Heart left ventricle (tissue), 13 donors: ENCODE measurements around the gene ERBB2.

ENCODE experiments used
- CTCF ChIP-seq, 12 donors: fragments of 200-600 bp; sonication (generic) in 4 of 12; IDR thresholded peaks; one replicate each; pipeline versions ENCODE4 v1.5.0 to v1.8.0; 2018 to 2022; ENCODE audit warnings: antibody characterized with exemption in 12 of 12, mild to moderate bottlenecking in 5 of 12
- POLR2A ChIP-seq, 2 donors: fragments of 450-650 bp; IDR thresholded peaks; one replicate each; pipeline ENCODE4 v1.6.1; 2017; ENCODE audit warnings: antibody characterized with exemption in 2 of 2, mild to moderate bottlenecking in 2 of 2, moderate library complexity in 2 of 2
- donor health status: ischemic (EF 13 %, LVEDD 7.1; RV severe dilation, severe dysfunction).
- donor health status: DM: no; HTN: yes; CAD: no.
- donor health status: DM: no; HTN: no; CAD: no.
- donor health status: ischemic (EF 25% LVEDD 6.9; RV normal size, moderate dysfunction).
- donor health status: ischemic (EF 25% LVEDD 5.7; RV mildly dilated, moderate dysfunction).
- donor health status: ischemic (EF 35%, LVEDD 5.7; RV mildly dilated, moderate dysfunction).
- donor health status: nonischemic (EF 11% LVEDD 7.7; RV severe dilation, severe dysfunction).
- donor health status: DM: yes; HTN: yes; CAD: no.
- donor health status: PGD.
- donor health status: ischemic (EF 29% LVEDD 5.4; RV normal size, mild dysfunction).
- donor health status: nonischemic (EF 23%, LVEDD 6.1; RV moderate dilation, normal function).

- TF ChIP-seq CTCF (IDR thresholded peaks at IDR 0.05) (no peak), POLR2A (IDR thresholded peaks at IDR 0.05) (no peak)
These were observed 33.1 kb upstream of the ERBB2 start for GRCh38 chr17:39666601-39667261.
